ENCODE data around the gene ZNF436. TPM values are rescaled to one million over a fixed set of nuclear protein-coding genes. Genes with fewer than 3 reads are reported as not detected.

Gene ZNF436
- total and polyA plus RNA-seq, 9 of the 15 experiments (the other 6 are each of a cell fraction or from before 2014, with no cell fraction given), result 2.1 to 11.3 (median 6.8) TPM

- no peak for TF ChIP-seq PRDM10 (IDR thresholded peaks at IDR 0.05; ENCODE audit: partially characterized antibody)
- TF ChIP-seq VEZF1 (CRISPR knock-in tag; IDR thresholded peaks at IDR 0.05), result peak; percentile 96
- TF ChIP-seq PHTF2 (CRISPR knock-in tag; IDR thresholded peaks at IDR 0.05), result no peak
- TF ChIP-seq RERE (CRISPR knock-in tag; IDR thresholded peaks at IDR 0.05; ENCODE audit: borderline replicate concordance), result no peak
- peak in 1 of 3 experiments; percentile 22; a peak in 1 of 6 replicates for TF ChIP-seq ZBTB11 (CRISPR knock-in tag; IDR thresholded peaks at IDR 0.05)
- peak; percentile 91 for TF ChIP-seq ZFX (CRISPR knock-in tag; IDR thresholded peaks at IDR 0.05)
- TF ChIP-seq CC2D1A (IDR thresholded peaks at IDR 0.05), result no peak
- peak; percentile 99 for TF ChIP-seq MYC (IDR thresholded peaks at IDR 0.05; ENCODE audit: low read depth, low read length)
- TF ChIP-seq MYC (CRISPR knock-in tag; IDR thresholded peaks at IDR 0.05; ENCODE audit: borderline replicate concordance, low read depth), result peak; percentile 88; the same call in 1 of the 2 replicates
- TF ChIP-seq ZNF695 (CRISPR knock-in tag; IDR thresholded peaks at IDR 0.05), result no peak
- no peak for TF ChIP-seq CBFB (CRISPR knock-in tag; IDR thresholded peaks at IDR 0.05)
These were observed 25.3 kb downstream of the ZNF436 start, which contains the start of gene HNRNPR (continued) for GRCh38 chr1:23344111-23344986.
